HG03354 (cell line): ENCODE data around the gene NGF.

ENCODE experiments used
- ATAC-seq: cut with Tn5 transposase; IDR thresholded peaks from one replicate; pipeline ENCODE4 v1.9.1; 2021; ENCODE audit warnings: mild to moderate bottlenecking; ENCODE audit not compliant: unreplicated experiment, poor library complexity, severe bottlenecking

Gene NGF

DNA sequence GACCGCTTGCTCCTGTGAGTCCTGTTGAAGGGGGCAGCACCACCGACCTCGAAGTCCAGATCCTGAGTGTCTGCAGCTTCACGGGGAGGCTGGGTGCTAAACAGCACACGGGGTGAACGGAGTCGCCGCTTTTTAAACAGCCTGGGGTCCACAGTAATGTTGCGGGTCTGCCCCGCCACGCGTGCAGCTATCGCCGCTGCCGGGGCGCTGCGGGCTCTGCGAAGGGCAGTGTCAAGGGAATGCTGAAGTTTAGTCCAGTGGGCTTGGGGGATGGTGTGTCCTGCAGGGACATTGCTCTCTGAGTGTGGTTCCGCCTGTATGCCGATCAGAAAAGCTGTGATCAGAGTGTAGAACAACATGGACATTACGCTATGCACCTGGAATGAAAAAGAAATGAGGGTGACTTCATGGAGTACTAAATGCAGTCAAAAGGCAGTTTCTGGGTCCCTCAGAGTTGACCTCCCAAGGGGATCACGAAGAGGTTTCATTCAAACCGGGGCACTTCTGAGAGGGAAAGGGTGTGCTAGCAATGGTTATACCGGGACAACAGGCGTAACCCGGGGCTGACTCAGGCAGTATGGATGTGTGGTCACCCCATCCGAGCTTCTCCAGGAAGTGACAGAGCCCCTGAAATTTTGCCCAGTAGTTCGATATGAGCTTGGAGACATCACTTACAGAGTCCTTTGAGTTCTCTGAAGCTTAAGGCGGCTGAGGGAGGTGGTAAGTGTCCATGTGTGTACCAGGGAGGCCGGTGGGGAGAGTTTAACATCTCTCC is 51.4 kb downstream of the NGF start:
- ATAC-seq, result no peak

DNA sequence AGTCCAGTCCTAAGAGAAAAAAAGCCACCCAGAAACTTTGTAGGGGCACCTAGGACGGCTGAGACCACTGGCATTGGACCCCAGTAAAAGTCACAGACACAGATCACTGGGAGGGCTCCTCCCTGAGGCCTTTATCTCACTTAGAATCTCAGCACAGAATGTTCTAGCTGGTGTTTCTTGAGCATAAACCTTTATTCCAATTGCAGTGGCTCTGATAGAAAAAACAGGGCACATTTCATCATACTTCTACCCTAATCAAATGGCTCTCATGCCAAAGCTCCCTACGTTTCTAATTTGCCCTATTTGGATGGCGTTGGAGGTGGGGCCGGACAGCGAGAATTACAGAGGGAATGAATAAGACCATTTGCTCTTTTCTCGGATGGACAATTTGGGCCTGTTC is 53.8 kb downstream of the NGF start:
- ATAC-seq, result no peak

DNA sequence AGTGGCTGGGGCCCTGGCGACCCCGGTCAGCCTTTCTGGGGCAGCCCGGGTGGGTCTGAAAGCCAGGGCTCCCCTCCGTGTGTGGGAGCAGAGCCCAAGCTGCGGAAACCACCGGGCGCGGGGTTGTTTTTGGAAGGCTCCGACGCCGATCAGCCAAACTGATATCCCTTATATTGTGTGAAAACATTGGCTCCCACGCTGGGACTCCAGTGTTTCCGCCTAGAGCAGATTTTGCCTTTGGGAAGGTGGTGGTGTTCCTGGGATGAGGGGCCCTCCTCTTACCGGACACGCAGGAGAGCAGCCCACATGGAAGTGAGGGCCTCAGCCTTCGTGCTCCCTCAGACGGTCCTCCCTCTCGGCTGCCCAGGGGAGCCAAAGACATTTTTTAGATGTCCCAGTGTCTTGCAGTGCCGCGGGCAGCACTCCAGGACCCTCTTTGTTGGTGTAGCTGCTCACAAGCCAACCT is 54.3 kb downstream of the NGF start:
- ATAC-seq, result no peak

DNA sequence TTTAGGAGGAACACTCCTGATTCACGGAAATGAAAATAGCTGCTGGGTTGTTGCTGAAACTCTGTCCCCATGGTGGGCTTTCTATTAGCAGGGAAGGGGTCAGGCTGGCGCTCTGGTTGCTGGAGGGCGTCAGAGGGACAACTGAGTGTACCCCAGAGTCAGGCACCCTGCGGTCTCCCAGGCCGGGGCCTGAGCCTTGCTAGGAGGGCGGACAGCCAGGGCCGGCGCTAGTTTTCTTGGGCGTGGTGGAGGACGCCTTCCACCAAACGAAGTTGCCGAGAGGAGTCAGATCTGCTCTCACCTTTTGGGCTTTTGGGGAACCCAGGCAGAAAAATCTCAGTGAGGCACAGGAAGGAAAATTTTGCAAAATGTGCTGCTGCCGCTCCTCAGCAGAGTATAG is 54.8 kb downstream of the NGF start:
- ATAC-seq, result no peak

DNA sequence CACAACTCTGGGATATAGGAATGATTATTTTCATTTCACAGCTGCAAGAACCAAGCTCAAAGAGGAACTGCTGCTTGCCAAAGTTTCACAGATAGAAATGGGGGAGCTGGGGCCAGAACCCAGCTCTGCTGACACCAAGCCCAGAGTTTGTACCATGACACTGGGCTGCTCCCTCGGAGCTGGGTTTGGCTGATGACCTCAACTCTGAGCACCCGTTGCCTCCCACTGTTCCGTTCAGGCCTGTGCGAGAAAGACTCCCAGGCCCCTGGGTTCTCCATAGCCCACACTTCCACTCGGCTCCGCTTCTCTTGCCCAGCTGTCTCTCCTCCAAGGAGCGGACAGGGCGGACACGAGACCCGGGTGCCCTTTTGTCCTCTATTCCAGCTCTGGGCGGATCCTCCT is 55.2 kb downstream of the NGF start:
- no peak for ATAC-seq

DNA sequence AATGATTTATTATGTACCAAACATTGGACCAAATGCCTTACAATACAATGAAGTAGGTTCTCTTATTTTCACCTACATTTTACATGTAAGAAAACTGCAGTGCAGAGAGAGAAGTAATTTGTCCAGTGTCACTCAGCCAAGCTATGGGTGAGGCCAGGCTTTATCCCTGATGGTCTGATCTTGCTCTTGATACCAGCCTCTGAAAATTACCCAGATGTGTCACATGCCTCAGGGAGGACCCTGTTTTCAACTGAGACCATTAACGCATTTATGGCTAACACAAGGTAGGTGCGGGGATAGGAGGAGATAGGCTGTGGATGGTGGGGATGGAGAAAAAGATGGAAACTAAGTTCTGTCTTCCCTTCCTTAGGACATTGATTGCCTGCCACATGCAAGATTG is 56.9 kb downstream of the NGF start:
- no peak for ATAC-seq

DNA sequence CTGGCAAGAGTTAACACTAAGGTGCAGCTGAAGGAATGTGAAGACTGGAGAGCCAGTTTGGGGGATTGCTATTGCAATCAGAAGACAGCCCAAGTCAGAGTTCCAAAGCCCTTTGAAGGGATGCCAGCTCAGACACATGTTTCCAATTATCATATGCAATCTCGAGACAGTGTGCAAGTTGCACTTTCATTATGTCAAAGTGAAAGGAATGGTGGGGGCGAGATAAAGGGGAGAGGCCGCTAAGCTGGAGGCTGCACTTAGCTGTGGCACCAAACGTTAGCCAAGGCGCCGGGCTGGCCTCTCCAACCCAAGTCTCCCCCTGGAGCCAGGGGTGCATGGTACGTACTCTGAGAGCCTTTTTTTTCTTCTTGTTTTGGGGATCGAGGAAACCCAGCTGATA is 58.0 kb downstream of the NGF start:
- no peak for ATAC-seq

DNA sequence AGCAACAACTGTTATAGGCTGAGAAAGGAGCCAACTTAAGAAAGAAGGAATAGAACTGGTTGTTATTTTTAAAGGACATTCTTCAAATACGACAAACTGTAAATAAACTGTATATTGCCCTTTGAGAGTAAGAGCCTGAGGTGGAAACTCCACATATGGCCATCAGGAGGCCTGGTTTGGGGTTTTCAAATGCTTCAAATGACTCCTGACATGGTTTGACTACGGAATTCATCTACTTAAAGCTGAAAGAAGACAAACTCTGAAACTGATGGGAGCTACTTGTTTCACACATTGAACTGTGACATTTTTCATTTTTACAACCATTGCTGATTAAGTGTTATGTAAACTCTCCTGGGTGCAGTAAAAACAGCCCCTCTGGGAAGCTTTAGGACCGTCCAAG is 59.8 kb downstream of the NGF start:
- ATAC-seq, result no peak

DNA sequence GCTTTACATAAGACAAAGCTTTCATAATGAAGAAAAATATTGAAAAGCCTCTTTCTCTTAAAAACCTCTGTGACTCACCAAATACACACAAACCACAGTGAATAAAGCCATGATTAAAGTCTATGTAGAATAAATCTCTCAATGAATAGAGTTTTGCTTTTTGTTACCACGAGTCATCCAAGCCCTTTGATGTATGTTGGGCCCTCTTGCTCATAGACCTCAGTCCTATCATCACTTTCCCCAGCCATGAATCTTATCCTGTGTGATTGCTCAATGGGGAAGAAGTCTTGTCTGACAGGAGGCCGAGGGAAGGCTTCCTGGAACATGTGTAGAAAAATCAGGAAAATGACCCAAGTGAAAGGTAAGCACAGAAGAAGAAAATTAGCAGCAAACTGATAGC is 60.8 kb downstream of the NGF start:
- ATAC-seq, result no peak

DNA sequence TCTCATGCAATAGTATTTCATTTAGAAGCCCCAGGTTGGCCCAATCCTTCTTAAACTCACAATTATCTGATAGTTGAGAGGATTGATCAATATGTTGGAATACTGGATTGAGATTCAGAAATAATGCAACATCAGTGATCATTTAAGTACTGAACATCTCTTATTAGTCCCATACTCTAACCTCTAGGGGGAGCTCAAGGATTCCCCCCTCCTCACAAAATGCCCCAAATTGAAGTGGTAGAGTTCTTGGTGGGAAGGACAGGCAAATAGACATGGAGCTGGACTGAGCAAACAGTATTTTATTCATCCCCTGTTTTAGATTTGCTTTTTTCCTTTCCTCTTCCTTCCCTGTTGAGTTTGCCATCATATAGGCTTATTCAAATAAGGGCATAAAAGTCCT is 62.8 kb downstream of the NGF start:
- no peak for ATAC-seq

DNA sequence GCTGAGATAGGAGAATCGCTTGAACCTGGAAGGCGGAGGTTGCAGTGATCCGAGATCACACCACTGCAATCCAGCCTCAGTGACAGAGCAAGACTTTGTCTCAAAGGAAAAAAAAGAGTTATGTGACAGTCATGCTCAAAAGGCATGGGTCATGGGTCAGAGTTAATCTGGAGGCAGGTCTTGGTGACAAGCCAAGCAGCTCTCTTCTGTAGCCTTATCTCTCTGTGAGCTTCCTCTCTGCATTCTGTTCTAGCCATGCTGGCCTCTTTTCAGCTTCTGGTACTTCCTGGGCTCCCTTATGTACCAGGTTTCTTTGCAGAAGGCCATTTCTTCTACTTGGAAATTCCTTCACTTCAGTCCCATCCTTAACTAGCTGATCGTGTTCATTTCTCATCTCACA is 63.6 kb downstream of the NGF start:
- ATAC-seq, result no peak

DNA sequence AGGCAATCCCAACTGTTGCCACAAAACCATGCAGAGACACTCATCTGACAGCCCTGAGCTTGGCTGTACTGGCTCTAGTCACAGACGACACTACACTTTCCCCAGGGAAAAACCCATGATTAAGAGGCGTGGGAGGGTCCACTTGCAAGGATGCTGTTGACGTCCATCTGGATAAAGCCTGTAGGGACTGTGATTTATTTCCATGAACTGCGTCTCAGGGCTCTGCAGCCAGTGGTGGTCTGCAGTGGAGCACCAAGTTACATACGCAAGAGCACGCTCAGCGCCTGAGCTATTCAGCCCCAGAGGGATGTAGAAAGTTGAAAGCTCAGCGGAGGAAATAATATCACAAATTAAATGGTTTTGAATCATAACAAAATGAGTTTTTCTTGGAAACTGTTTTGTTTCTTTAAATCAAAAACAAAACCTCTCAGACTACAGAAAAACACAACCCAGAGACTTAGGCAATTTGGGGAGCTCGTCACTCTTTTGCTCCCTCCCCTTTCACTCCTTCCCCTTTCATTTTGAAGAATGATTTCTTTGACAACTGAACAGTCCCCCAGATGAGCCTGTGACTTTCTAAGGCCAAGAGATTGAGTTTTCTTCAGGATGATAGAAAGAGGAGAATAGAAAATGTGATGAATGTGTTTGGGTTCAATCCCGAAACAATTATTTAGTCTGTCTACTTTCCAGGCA is 71.2 kb downstream of the NGF start:
- ATAC-seq, result no peak

DNA sequence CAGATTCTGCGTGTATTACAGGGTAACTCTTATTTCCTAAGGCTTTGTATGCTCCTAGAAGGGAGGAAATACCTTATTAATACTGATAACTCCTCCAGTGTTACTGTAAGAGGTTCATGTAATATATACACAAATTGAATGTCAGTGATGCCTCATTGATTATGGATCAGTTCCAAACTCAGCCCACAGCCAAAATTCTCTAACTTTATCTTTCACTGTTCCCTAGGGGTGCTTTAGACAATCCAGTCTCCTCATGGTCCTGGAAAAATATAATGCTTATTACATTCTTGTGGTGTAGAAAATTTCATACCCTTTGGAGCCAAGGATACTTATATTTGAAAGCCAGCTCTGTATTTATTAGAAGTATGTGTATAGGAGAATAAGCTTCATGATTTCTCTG is 73.0 kb downstream of the NGF start:
- no peak for ATAC-seq

DNA sequence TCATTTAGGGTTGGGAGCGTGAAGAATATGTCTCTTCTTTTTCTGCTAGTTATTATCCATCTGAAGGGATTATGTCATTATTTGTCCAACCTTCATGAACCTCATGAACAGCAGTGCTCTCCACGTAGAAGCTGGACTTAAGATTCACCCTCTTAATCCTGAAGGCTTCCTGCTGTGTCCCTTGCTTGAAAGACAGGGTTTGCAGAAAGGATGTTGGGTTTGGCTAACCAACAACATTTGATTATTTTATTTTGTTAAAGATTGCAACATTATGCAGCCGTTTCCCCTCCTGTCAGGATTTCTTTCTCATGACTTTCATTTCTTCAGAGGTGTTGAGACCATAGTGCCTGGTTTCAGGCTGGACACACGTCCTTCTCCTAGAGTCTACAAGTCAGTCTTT is 75.2 kb downstream of the NGF start:
- no peak for ATAC-seq

DNA sequence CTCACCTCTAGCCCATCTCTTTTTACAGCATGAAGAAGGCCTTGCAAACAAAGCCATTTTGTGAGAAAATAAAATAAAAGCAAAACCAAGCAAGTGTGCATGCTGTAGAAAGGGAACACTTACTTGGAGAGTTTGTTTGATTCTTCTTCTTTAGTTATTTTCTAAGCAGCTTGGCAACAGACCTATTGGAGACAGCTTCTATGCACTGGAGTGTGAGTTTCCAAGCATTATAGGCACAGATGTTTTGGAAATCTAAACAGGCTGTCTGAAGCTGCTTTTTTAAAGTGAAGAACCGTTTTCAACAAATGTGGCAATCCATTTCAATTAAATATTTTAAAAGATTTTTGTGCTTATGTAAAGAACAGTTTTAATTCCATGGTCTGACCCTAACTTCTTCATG is 76.6 kb downstream of the NGF start:
- ATAC-seq, result no peak

DNA sequence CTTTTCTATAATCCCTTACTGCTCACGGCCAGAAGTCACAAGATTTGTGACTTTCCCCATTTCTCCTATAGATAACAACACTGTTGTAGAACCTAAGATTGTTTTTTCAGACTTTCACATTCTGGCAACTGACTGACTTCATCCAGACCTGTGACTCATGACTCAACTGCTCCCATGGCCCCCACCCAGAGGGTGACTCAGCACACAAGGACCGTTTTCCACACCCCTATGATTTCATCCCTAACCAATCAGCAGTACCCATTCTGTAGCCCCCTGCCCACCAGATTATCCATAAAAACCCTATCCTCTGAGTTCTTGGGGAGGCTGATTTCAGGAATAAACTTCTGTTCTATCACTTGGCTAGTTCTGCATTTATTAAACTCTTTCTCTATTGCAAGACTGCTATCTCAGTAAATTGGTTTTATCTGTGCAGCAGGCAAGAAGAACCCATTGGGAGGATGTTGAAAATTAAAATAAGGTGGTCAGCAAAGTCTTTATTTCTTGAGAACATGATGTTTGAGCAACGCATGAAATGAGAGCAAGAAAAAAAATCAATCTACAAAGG is 79.7 kb downstream of the NGF start:
- no peak for ATAC-seq

DNA sequence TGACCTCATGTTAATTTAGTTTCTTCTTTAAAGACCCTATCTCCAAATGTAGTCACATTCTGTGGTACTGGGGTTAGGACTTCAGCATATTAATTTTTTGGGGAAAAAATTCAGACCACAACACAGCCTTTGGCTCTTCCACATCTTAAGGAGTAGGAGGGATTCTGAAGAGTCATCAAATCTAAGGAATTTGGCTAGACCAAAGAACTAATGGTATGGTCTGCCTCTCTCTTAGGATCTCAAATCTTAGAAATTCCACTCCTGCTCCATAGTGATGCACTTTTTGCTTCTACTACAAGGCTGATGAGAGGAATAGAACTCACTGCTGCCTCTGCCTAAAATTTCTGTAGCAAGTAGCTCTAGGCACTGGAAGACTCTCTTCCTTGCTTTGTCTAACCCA is 80.5 kb downstream of the NGF start:
- no peak for ATAC-seq

DNA sequence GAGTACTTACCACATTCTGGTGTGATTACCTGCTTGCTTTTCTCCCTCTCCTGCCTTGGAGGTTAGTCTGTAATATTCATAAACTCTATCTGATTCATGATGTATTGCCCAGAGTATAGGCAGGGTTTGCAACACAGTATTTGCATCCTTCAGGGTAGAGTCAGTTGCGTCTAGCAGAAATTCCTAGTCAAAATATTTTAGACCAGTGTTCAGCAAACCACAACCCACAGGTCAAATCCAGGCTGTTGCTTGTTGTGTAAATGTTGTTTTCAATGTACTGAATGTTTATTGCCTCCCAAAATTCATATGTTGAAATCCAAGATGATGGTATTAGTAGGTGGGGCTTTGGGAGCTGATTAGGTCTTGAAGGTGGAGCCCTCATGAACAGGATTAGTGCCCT is 82.9 kb downstream of the NGF start:
- no peak for ATAC-seq

DNA sequence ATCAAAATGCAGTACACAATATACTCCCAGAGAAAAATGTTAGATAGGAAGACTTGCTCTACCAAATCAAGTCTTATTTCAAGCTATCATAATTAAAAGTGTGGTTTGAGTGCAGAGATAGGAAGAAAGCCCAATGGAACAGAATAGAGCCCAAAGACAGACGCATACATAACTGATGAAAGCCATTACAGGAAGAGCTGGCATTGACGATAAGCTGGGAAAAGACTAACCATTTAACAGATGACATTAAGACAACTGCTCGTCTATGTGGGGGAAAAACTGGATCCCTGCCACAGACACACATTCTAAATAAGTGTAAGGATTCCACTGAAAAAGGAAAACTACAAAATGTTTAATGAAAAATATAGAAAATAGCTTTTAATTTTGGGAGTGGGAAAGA is 85.5 kb downstream of the NGF start:
- no peak for ATAC-seq

DNA sequence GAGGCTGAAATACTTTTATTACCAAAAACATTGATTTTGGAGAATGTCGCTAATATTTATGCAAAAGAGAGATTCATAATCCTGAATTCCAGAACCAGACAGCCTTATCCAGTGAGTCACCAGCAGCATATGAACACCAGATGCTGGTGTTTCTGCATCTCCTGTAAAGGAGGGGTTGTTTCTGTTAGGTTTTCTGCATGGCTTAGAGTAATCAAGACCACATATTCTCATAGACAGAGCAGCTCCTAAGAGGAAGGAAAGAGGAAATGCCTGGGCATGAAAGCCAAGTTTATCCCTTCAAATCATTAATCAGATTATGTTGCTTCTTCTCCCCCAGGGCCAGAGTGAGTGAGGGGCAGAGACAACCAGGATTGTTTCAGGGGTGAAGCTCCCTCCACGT is 86.2 kb downstream of the NGF start:
- no peak for ATAC-seq

DNA sequence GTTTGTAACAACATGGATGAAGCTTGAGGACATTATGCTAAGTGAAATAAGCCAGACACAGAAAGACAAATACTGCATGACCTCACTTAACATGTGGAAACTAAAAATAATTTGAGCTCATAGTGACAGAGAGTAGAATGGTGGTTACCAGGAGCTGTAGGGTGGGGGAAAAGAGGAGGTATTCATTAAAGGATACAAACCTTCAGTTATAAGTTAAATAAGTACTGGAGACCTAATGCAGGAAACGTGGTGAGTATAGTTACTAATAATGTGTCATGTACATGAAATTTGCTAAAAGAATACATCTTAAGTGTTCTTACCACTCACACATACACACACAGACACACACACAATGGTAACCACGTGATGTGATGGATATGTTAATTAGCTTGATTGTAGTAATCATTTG is 86.7 kb downstream of the NGF start:
- ATAC-seq, result no peak
